Ovary (tissue), 3 donors: ENCODE results near the gene LRFN2.

Experiments
- EP300 ChIP-seq: sonication (generic); formaldehyde crosslinking; IDR thresholded peaks from one replicate; pipeline ENCODE4 v1.6.1; 2017; ENCODE audit warnings: antibody characterized with exemption
- POLR2A ChIP-seq: fragments of 450-650 bp; IDR thresholded peaks from one replicate; pipeline ENCODE4 v1.6.1; 2017; ENCODE audit warnings: antibody characterized with exemption, mild to moderate bottlenecking, moderate library complexity
- TF ChIP-seq, protein P1 (sequence below), 3 donors: fragments of 450-650 bp in 2 of 3; fragments of 200-600 bp in 1 of 3; IDR thresholded peaks; one replicate each; pipeline versions ENCODE4 v1.5.1 to v1.8.0; 2016 to 2022; ENCODE audit warnings: antibody characterized with exemption in 3 of 3, mild to moderate bottlenecking in 1 of 3
- donor health status: DM: no; HTN: no; CAD: no.

- TF ChIP-seq, protein P1, sequence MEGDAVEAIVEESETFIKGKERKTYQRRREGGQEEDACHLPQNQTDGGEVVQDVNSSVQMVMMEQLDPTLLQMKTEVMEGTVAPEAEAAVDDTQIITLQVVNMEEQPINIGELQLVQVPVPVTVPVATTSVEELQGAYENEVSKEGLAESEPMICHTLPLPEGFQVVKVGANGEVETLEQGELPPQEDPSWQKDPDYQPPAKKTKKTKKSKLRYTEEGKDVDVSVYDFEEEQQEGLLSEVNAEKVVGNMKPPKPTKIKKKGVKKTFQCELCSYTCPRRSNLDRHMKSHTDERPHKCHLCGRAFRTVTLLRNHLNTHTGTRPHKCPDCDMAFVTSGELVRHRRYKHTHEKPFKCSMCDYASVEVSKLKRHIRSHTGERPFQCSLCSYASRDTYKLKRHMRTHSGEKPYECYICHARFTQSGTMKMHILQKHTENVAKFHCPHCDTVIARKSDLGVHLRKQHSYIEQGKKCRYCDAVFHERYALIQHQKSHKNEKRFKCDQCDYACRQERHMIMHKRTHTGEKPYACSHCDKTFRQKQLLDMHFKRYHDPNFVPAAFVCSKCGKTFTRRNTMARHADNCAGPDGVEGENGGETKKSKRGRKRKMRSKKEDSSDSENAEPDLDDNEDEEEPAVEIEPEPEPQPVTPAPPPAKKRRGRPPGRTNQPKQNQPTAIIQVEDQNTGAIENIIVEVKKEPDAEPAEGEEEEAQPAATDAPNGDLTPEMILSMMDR (IDR thresholded peaks at IDR 0.05), result peak in 1 of 3 donors; percentile 14
- TF ChIP-seq POLR2A, result no peak
- no peak for TF ChIP-seq EP300
These were observed 36.7 kb downstream of the LRFN2 start for GRCh38 chr6:40550202-40551101.
